Fibroblast of skin of left quadriceps (primary cell): ENCODE data around the gene SEC16A.

ENCODE experiments used
- DNase-seq, 2 experiments: peaks; one replicate each; pipeline ENCODE4 v3.0.0-alpha.2; 2013; ENCODE audit warnings: low read depth in 2 of 2

SEC16A gene

DNA sequence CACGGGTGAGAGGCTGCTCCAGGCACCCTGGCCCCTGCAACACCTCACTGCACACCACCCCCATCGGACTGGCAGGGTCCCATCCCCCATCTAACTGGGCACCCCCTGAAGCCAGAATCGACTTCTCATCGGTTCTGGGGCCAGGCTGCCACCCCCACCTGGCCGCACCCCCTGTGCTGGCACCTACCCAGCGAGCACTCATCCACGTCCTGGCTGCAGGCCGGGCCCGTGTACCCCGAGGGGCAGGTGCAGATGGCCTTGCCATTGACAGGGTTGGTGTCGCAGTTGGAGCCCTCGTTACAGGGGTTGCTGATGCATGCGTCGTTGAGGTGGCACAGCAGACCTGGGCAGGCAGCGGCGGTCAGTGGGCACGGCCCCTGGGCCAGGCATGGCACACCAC lies 35.1 kb upstream of the SEC16A start:
- no peak for DNase-seq

DNA sequence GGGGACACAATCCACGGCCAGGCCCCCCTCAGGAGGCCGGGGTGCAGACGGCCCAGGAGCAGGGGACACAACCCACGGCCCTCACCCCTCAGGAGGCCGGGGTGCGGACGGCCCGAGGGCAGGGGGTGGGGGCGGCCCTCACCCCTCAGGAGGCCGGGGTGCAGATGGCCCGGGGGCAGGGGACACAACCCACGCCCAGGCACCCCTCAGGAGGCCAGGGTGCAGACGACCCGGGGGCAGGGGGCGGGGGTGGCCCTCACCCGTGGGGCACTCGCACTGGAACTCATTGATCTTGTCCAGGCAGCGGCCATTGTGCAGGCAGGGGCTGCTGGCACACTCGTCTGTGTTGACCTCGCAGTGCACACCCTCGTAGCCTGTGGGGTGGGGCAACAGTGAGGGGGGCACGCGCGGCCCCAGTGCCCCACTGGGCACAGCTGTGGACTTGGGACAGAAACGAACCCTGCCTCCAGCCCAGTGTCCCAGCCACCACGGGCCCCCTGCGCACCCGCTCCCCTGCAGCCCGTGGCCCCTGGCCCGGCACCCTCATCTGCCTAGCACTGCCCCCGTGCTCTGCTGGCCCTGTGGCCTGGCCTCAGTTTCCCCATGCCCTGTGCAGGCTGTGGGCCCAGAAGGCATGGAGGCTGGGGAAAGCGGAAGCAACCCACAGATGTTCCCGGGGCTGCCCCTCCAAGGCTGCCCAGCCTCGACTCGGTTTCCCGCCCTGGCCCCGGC lies 34.3 kb upstream of the SEC16A start:
- DNase-seq, result no peak

DNA sequence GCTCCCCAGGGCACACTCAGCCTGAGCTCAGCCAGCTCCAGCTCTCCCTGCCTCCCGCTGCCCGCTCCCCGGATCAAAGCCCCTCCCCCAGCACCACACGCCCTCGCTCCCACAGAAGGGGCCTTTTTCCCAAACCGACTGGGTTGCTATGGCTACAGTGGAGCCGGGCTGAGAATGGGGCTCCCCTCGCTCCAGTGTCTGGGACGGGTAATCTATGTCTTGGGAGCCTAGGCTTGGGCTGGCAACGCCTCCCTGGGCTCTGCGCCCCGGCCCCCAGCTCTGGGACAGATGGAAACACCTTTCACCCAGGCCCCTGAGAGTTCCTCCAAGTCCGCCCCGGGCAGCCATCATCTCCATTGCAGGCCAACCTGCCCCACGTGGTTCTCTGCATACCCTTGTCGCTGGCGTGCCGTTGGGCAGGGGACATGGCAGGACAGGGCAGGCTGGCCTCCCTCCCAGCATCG lies 33.4 kb upstream of the SEC16A start:
- DNase-seq, result no peak

DNA sequence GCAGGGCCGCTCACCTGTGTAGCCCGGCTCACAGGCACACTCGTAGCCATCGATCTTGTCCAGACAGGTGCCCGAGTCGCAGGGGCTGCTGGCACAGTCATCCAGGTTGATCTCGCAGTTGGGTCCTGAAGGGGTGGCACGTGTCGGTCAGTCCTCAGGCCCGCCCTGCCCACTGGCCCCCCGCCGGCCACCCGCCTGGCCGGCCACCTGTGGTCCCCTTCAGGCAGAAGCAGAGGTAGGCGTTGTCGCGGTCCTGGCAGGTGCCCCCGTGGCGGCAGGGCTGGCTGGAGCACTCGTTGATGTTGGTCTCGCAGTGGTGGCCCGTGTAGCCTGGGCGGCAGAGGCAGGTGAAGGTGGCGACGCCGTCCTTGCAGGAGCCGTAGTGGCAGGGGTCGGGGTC lies 32.4 kb upstream of the SEC16A start:
- DNase-seq, result no peak

DNA sequence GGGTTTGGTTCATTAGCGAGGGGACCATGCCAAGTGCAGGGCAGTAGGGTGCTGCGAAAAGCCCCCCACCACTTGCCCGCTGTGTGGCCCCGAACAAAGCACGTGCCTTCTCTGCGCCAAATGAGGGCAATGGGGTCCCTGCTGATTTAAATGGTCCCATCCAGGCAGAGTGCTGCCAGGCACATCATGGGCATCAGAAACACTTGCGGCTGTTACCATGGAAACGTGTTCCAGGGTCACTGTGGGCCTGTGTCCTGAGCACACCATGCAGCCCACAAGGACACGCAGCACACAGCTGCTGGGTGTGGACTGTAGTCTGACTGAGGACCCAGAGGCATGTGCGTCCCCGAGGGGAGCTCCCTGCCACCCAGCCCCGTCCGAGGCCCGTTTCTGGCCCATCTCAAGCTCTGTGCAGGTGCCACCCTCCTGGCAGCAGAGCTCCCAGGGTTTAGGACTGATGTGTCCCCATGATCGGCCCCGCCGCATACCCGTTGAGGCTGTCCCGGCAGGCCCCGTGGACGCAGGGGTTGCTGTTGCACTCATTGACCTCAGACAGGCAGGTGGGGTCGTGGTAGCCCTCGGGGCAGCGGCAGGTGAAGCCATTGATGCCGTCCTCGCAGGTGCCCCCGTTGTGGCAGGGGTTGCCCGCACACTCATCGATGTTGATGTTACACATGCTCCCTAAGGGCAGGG lies 31.3 kb upstream of the SEC16A start:
- no peak for DNase-seq

DNA sequence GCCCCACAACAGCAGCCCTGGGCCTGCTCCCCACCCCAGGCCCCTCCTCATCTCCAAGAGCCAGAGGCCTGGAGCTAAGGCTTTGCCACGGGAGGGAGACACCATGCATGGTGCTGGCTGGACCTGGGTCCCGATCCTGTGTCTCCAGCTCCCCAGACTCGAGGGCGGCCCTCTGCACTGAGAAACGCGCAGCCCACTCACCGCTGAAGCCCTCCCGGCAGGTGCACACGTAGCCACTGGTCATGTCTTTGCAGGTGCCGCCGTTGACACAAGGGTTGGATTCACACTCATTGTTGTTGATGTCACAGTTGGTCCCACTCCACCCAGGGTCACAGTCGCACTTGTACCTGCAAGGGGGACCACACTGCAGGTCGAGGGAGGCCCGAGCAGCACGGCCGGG lies 30.4 kb upstream of the SEC16A start:
- DNase-seq, result no peak

DNA sequence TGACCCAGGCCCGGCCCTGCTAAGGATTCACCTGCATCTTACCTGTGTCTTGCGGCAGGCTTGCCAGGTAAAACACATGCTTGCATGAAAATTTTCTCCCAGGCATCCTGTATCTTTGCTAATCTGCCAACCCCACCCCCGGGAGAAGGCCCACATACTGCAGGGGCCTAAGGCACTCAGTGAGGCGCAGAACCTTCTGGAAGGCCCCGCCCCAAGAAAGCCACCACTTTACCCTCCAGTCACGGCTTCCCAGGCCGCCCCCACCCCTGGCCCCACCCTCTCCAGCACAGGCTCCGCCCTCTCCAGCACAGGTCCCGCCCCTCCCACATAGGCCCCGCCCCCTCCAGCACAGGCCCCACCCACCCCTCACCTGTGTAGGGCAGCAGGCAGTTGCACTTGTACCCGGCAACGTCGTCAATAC lies 29.8 kb upstream of the SEC16A start:
- DNase-seq, result no peak

DNA sequence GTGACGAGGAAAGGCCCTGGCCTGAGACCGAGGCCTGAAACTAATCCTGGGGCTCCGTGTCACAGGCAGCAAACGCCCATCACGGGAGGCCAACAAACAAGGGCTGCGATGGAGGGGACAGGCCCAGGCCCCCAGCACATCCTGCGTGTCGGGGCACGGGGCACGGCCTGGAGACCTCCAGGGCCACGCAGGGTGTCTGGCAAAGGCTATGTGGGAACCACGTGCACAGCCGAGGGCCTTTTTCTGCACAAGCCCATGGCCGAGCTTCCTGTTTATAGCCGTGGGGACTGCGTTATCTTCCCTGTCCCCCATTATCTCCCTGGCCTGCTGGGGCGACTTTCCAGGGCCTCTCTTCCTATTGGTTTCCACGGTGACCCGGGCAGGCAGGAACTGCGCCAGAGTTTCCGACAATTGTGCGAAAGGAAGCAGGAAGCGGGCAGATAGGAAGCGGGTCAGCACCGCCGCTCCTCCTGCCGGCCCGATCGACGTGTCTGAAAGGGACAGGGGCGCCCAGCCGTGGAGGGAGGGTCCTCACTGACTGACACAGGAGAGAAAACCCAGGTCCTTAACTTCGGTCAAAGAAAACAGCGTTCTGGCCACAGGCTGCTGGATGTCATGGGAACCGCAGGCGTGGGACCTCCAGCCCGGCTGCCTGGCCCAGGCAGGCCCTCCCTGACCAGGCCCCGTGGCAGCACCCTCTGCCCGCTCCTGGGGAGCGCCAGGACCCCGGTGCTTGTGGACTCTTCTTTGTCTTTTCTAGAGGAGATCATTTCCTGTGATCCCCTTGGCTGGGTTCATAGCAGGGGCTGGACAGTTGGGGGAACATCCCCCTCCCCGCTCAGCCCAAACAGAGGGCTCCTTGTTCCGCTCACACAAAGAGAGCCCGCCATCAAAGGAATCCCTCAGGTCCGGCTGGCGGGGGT lies 29.1 kb upstream of the SEC16A start:
- DNase-seq, result no peak

DNA sequence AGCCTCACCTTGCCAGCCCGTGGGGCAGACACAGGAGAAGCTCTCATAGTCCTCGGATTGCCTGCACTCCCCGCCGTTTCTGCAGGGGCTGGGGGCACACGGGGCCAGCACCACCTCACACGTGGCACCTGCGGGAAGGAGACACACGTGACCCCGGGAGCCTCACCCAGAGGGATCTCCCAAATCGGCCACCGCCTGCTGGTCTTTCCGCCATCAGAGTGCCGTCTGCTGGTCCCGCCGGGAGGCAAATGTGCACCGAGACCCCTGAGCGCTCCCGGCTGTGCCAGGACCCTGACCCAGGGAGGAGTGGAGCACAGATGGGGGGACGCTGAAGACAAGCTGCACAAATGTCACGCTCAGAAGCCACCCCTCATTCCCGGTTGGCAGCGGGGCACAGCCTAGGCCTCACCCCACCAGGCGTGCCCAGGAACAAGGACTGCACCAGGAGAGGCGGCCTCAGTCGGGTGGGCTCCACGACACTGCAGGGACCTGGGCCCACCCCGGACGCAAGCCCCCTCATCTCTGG lies 28.4 kb upstream of the SEC16A start:
- no peak for DNase-seq

DNA sequence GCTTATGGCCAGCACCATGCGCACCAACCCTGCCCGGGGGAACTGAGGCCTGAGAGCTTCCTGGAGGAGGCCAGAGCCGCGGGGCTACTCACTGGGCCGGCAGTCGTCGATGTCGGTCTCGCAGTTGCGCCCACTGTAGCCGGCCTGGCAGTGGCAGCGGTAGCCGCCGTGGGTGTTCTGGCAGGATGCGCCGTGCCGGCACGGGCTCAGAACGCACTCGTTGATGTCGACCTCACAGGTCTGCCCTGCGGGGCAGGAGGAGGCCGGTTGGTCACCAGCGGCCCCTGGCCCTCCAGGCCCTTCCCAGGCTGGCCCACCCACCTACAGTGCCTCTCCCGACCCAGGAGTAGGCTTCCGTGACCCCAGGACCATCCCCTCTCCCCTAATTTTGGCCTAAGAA lies 27.7 kb upstream of the SEC16A start:
- no peak for DNase-seq

DNA sequence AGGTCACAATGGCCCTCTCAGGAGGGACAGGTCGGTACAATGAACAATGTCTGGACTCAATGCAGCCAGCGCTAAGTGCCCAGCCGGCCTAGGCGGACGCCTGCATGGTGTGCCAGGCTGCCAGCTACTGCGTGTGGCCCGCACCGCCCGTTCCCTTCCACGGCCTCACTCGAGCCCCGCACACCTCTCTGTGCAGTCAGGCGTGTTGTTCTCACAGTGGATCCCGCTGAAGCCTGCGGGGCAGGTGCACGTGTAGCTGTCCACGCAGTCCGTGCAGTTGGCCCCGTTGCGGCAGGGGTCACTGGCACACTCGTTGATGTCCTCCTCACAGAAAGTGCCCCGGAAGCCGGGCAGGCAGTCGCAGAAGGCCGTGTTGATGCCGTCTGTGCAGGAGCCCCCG lies 26.7 kb upstream of the SEC16A start:
- DNase-seq, result no peak

DNA sequence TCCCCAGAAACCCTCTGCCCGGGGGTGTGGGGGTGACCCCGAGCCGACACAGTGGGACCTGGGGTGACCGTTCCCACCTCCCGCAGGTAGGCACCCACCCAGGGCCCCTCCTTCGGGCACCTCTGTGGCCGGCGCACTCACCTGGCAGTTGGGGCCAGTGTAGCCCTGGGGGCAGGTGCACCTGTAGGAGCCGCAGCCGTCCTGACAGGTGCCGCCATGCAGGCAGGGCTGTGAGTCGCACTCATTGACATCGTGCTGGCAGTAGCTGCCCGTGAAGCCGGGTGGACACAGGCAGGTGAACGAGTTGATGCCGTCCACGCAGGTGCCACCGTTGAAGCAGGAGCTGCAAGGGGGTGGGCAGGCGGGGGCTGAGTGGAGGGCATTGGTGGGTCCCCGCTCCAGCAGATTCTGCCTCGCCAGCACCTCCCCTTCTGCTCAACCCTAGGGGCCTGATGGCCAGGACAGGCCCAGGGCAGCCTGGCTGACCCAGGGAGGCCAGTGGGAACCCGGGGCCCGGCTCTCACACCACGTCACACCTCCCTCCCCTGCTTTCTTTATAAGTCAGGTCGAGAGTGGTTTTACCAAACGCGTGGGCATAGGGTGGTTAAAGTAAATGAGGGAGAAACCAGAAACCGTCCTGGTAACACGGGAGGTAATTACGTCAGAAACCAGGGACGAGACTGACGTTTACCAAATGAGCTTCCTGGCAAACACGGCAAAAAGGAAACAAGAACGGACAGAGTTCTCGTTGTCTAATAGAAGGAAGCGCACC lies 26.1 kb upstream of the SEC16A start:
- DNase-seq, result no peak

DNA sequence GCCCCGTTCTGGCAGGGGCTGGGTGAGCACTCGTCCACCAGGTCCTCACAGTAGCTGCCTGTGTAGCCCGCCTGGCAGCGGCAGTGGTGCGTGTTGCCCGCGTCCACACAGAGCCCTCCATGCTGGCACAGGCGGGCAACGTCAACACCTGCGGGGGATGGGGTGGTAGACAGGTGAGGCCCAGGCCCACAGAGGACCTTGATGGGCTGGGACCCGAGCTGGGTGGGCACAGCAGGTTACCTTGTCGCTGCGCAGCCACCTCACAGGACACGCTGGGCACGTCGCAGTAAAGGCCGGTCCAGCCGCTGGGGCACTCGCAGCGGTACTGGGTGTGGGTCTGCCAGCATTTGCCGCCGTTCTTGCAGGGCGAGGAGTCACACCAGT lies 25.1 kb upstream of the SEC16A start:
- no peak for DNase-seq

DNA sequence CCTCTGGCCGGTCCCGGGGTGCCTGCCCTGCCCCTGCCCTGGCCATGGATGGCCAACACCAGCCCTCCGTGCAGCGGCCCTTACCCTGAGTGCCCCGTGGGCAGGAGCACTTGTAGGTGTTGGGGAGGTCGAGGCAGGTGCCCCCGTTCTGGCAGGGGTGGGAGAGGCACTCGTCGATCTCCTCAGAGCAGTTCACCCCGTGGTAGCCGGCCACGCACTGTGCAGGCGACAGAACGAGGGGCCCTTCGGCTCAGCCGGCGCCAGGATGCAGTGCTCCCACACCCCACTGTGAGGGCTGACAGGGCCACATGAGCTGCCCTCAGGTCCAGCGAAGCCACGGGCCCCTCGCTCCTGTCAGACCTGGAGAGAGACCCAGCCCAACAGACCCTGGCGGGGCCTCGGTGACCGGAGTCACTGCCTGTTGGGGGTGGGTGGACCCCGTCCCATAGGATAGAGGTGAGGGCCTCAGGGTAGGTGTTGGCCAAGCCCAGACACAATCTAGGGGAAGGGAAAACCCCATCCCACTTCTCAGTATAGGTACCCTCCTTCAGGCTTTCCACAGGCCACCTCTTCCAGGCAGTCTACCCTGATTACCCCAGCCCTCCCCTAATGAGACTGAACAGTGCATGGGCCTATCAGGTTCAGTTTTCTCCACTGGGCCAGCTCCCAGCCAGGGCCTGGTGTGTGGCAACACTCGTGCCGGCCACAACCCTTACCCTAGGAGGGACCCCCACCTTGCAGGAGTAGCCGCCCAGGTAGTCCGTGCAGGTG lies 24.6 kb upstream of the SEC16A start:
- no peak for DNase-seq

DNA sequence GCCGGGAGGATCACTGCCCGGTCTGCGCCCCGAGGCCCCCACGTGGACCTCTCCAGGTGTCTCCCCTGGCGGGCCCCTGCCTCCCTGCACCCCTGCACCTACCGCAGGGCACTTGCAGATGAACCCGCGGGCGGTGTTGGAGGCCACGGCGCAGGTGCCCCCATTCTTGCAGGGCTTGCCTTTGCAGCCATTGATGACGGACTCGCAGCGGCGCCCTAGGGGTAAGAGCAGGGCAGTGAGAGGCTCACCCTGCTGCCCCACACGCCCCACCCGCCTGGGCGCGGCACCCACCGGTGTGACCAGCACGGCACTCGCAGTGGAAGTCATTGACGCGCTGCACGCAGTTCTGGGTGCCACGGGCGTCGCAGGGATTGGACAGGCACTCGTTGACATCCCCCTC lies 23.6 kb upstream of the SEC16A start:
- DNase-seq, result no peak

DNA sequence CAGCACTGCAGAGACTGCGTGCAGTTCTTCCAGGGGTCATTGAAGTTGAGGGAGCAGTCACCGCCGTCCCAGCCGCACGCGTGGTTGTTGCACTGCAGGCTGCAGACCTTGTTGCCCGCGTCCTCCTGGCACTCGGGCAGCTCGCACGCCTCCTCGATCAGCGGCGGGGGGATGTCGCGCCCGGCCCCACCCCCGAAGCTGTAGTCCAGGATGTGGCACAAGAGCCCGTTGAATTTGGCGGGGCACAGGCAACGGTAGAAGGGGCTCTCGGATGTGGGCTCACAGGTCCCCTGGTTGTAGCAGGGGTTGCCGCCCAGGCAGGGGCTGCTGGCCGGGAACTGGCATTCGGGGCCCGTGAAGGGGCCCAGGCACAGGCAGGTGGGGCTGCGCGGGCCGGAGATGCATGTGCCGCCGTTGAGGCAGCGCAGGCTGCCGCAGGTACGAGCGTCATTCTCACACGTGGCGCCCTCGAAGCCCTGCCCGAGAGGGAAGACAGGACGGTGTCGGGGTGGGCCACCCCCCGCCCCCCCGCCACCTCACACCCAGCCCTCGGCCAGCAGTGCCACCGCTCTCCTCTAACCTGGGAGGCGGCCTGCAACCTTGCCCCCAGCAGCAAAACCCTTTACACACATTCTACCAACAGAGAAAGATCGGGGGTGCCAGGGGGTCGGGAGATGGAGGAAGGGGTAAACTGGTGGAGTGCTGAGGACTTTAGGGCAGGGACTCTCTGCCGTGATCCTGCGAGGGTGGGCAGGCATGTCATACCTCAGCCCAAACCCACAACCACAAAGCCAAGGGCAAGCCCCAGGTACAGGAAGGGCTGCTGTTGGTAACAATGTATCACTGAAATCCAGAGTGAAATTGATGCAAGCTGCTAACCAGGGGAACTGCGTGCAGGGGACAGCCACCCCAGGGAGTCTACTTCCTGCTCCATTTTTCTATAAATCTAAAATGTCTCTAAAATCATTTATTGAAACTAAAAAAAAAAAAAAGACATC lies 22.9 kb upstream of the SEC16A start:
- no peak for DNase-seq

DNA sequence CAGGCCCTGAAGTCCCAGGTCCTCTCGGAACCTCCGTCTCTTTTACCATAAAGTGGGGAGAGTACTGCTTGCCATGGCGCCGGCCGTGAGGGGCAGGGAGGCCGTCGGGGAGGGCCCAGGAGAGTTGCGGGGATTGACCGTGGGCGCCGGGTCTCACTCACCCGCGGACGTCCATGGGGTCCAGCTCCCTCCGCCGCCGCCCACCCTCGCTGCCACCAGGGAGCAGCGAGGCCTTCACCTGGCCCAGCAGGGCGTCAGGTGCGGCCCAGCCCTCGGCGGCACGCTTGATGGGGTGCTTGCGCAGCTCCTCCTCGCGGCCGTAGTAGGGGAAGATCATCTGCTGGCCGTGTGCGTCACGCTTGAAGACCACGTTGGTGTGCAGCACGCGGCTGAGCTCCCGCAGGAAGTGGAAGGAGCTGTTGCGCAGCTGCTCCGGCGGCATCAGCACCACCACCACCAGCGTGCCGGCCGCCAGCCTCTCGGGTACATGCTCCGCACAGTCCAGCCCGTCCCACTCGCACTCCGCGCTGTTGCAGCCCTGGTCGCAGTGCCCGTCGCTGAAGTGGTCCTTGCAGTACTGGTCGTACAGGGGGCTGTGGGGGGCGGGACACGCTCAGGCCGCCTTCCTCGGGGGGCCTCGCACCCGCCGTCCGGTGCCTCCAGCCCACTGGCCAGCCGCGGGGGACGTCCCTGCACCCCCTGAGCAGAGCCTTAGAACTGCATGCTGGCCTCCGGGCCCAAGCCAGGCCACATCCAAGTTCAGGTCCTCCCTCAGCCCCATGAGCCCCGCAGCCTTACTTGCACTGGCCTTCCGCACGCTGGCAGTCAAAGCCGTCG lies 21.9 kb upstream of the SEC16A start:
- DNase-seq, result no peak

DNA sequence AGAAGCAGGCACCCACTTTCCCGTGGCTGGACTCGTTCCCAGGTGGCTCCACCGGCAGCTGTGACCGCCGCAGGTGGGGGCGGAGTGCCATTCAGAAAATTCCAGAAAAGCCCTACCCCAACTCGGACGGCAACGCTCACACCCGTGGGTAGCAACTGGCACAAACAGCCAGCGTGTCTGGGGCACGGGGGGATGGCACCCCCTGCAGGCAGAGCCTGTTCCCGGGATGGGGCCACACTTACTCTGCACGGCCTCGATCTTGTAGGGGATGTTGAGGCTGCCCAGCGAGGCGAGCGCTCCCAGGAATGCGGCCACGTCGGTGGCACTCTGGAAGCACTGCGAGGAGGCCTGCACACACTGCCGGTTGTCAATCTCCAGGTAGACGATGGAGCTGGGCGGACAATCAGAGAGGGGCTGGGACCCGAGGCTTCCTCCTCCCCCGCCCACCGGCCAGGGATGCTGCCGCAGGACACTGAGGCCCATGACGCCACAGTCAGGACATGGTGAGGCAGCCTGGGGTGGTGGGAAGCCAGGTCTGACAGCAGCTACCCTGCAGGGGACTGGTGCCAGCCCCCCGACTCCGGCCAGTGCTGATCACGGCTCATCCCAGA lies 20.2 kb upstream of the SEC16A start:
- DNase-seq, result no peak
